ENCODE results near the gene C4BPB.

C4BPB gene

GRCh38 chr1:207115269-207115668 lies 26.6 kb downstream of the C4BPB start:
- Histone ChIP-seq H4K20me1 (no peaks in the 10 kb centered on the region), H3K4me1 (no peaks in the 10 kb centered on the region), H3K9ac (no peak overlapping the region), H3K36me3 (no peaks in the 10 kb centered on the region), H3K9me3 (replicated peaks in 1 of 11) (peaks cover 0 to 10% (median 0%) of the 10 kb centered on the region in 11 experiments; a peak in 2 of 22 replicates), H3K27me3 (no peaks in the 10 kb centered on the region), H3K4me3 (no peak overlapping the region), H3K27ac (no peak overlapping the region), H3K4me2 (no peak overlapping the region)
- no peak for TF ChIP-seq Cebpa-rat (IDR thresholded peaks at IDR 0.05)

- H3K9ac ChIP-seq: no peak overlapping the region
- H3K9me3 ChIP-seq (replicated peaks in 1 of 11): peaks cover 21 to 43% (median 27%) of the 10 kb centered on the region in 11 experiments
- H4K20me1 ChIP-seq: no peaks in the 10 kb centered on the region
- TF ChIP-seq Cebpa-rat (IDR thresholded peaks at IDR 0.05): no peak
- H3K36me3 ChIP-seq: no peaks in the 10 kb centered on the region
- no peak overlapping the region for H3K4me3 ChIP-seq
- H3K4me1 ChIP-seq: no peaks in the 10 kb centered on the region
- H3K27me3 ChIP-seq: no peaks in the 10 kb centered on the region
- H3K27ac ChIP-seq: no peak overlapping the region
- no peak overlapping the region for H3K4me2 ChIP-seq
These were observed 35.7 kb downstream of the C4BPB start for GRCh38 chr1:207124389-207124788.

- H4K20me1 ChIP-seq: no peaks in the 10 kb centered on the region
- no peak overlapping the region for H3K9ac ChIP-seq
- H3K36me3 ChIP-seq: no peaks in the 10 kb centered on the region
- H3K9me3 ChIP-seq (replicated peaks in 1 of 11): peaks cover 35 to 67% (median 41%) of the 10 kb centered on the region in 11 experiments
- no peaks in the 10 kb centered on the region for H3K4me1 ChIP-seq
- no peak overlapping the region; a peak in 1 of 20 replicates for H3K4me3 ChIP-seq
- no peaks in the 10 kb centered on the region for H3K27me3 ChIP-seq
- no peak overlapping the region for H3K4me2 ChIP-seq
- no peak overlapping the region for H3K27ac ChIP-seq
- no peak for TF ChIP-seq Cebpa-rat (IDR thresholded peaks at IDR 0.05)
These were observed 39.8 kb downstream of the C4BPB start for GRCh38 chr1:207128336-207128921.

- no peaks in the 10 kb centered on the region for H3K27me3 ChIP-seq
- H3K4me1 ChIP-seq: peaks cover 0 to 3% (median 0%) of the 10 kb centered on the region in 10 experiments; a peak in 6 of 20 replicates
- peaks cover 35 to 67% (median 41%) of the 10 kb centered on the region in 11 experiments for H3K9me3 ChIP-seq (replicated peaks in 1 of 11)
- H4K20me1 ChIP-seq: no peaks in the 10 kb centered on the region
- H3K4me3 ChIP-seq: no peak overlapping the region
- no peaks in the 10 kb centered on the region for H3K36me3 ChIP-seq
- H3K27ac ChIP-seq: no peak overlapping the region
- no peak overlapping the region for H3K4me2 ChIP-seq
- no peak for TF ChIP-seq Cebpa-rat (IDR thresholded peaks at IDR 0.05)
- no peak overlapping the region for H3K9ac ChIP-seq
These were observed 40.4 kb downstream of the C4BPB start for GRCh38 chr1:207129053-207129452.

- Histone ChIP-seq H3K36me3 (no peaks in the 10 kb centered on the region), H3K27me3 (no peaks in the 10 kb centered on the region), H3K4me2 (no peak overlapping the region), H3K4me1 (peaks cover 0 to 17% (median 0%) of the 10 kb centered on the region in 10 experiments; a peak in 8 of 20 replicates), H4K20me1 (no peaks in the 10 kb centered on the region), H3K9me3 (replicated peaks in 1 of 11) (peaks cover 35 to 59% (median 41%) of the 10 kb centered on the region in 11 experiments), H3K4me3 (no peak overlapping the region), H3K27ac (no peak overlapping the region), H3K9ac (no peak overlapping the region)
- TF ChIP-seq Cebpa-rat (IDR thresholded peaks at IDR 0.05): no peak
These were observed 41.8 kb downstream of the C4BPB start for GRCh38 chr1:207130252-207131036.

- Histone ChIP-seq H3K9ac (no peak overlapping the region), H3K4me3 (no peak overlapping the region), H3K27ac (no peak overlapping the region), H3K4me1 (peaks cover 0 to 23% (median 0%) of the 10 kb centered on the region in 10 experiments; a peak in 8 of 20 replicates), H3K27me3 (no peaks in the 10 kb centered on the region), H3K4me2 (no peak overlapping the region), H4K20me1 (no peaks in the 10 kb centered on the region), H3K9me3 (replicated peaks in 1 of 11) (peaks cover 33 to 54% (median 42%) of the 10 kb centered on the region in 11 experiments), H3K36me3 (no peaks in the 10 kb centered on the region)
- TF ChIP-seq Cebpa-rat (IDR thresholded peaks at IDR 0.05): no peak
These were observed 42.5 kb downstream of the C4BPB start for GRCh38 chr1:207131163-207131562.

- Histone ChIP-seq H3K27me3 (no peaks in the 10 kb centered on the region), H3K27ac (peak overlapping the region in 3 of 11 experiments; percentile 6 to 28 (median 24); a peak in 4 of 22 replicates), H4K20me1 (no peaks in the 10 kb centered on the region), H3K36me3 (no peaks in the 10 kb centered on the region), H3K9ac (no peak overlapping the region), H3K4me3 (no peak overlapping the region), H3K9me3 (replicated peaks in 1 of 11) (peaks cover 9 to 27% (median 17%) of the 10 kb centered on the region in 11 experiments), H3K4me2 (peak overlapping the region in 3 of 11 experiments; percentile 63 to 71 (median 66); a peak in 6 of 22 replicates), H3K4me1 (peaks cover 0 to 23% (median 0%) of the 10 kb centered on the region in 10 experiments; a peak in 8 of 20 replicates)
- no peak for TF ChIP-seq Cebpa-rat (IDR thresholded peaks at IDR 0.05)
These were observed 45.9 kb downstream of the C4BPB start for GRCh38 chr1:207134581-207134980.

- H3K4me2 ChIP-seq: no peak overlapping the region
- no peaks in the 10 kb centered on the region for H3K27me3 ChIP-seq
- no peak overlapping the region for H3K9ac ChIP-seq
- peaks cover 0 to 10% (median 0%) of the 10 kb centered on the region in 11 experiments; a peak in 3 of 22 replicates for H3K9me3 ChIP-seq (replicated peaks in 1 of 11)
- H3K36me3 ChIP-seq: no peaks in the 10 kb centered on the region
- no peaks in the 10 kb centered on the region for H4K20me1 ChIP-seq
- no peak for TF ChIP-seq Cebpa-rat (IDR thresholded peaks at IDR 0.05)
- no peak overlapping the region for H3K4me3 ChIP-seq
- H3K27ac ChIP-seq: no peak overlapping the region
- peaks cover 0 to 22% (median 0%) of the 10 kb centered on the region in 10 experiments; a peak in 8 of 20 replicates for H3K4me1 ChIP-seq
These were observed 51.0 kb downstream of the C4BPB start for GRCh38 chr1:207139616-207140015.

GRCh38 chr1:207140536-207140935 lies 51.9 kb downstream of the C4BPB start:
- no peak overlapping the region for H3K9ac ChIP-seq
- peaks cover 0 to 10% (median 0%) of the 10 kb centered on the region in 11 experiments; a peak in 3 of 22 replicates for H3K9me3 ChIP-seq (replicated peaks in 1 of 11)
- H3K4me2 ChIP-seq: no peak overlapping the region
- no peak for TF ChIP-seq Cebpa-rat (IDR thresholded peaks at IDR 0.05)
- H4K20me1 ChIP-seq: no peaks in the 10 kb centered on the region
- no peak overlapping the region for H3K4me3 ChIP-seq
- H3K27ac ChIP-seq: no peak overlapping the region
- no peaks in the 10 kb centered on the region for H3K27me3 ChIP-seq
- H3K4me1 ChIP-seq: peaks cover 0 to 22% (median 2%) of the 10 kb centered on the region in 10 experiments; a peak in 8 of 20 replicates
- no peaks in the 10 kb centered on the region for H3K36me3 ChIP-seq
